ENCODE data around the gene TIMM8B. TPM values are rescaled to one million over a fixed set of nuclear protein-coding genes. Genes with fewer than 3 reads are reported as not detected.

The TIMM8B gene
- total and polyA plus RNA-seq, 9 of the 15 experiments (the other 6 are each of a cell fraction or from before 2014, with no cell fraction given), result 95.8 to 338 (median 145) TPM

DNA sequence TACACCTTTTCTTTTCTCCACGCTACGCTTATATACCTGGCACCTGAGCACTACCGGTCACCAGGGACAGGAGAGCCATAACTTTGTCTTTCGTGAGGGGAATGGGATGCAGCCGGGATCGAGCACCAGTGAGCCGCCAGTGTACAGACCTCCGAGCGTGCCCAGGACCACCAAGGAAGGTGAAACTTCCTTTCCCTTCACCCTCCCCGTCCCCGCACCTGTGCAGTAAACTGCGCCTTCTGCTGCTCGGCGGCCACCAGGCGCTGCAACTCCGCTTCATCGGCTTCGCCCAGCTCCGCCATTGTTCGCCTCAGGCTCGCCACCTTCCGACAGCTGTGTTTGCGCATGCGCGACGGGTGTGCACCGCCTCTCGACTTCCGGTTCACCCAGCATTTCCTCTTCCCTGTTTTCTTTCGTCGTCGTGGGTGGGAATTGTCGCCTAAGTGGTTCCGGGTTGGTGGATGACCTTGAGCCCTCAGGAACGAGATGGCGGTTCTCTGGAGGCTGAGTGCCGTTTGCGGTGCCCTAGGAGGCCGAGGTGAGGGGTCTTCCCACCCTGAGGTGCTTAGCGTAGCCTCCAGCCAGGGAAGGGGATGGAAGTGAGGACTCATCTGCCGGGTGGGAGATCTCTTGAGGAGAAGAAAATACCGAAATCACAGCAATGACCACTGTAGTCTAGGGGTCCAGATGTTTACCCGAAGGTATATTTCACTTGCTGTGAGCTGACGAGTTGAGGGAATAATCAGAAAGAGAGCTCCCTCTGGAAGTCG, at the start of gene TIMM8B, which contains the start of gene SDHD (continued):
- TF ChIP-seq STAT6 (CRISPR knock-in tag; IDR thresholded peaks at IDR 0.05), result no peak
- TF ChIP-seq, protein P1, sequence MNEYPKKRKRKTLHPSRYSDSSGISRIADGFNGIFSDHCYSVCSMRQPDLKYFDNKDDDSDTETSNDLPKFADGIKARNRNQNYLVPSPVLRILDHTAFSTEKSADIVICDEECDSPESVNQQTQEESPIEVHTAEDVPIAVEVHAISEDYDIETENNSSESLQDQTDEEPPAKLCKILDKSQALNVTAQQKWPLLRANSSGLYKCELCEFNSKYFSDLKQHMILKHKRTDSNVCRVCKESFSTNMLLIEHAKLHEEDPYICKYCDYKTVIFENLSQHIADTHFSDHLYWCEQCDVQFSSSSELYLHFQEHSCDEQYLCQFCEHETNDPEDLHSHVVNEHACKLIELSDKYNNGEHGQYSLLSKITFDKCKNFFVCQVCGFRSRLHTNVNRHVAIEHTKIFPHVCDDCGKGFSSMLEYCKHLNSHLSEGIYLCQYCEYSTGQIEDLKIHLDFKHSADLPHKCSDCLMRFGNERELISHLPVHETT (CRISPR knock-in tag; conservative IDR thresholded peaks at IDR 0.05 in 1 of 2, IDR thresholded peaks at IDR 0.05 in 1 of 2), result peak in 1 of 2 experiments; percentile 65; a peak in 2 of 4 replicates
- peak; percentile 66; the same call in 1 of the 2 replicates for TF ChIP-seq KAT8 (IDR thresholded peaks at IDR 0.05; ENCODE audit: low read depth)
- peak in 1 of 2 experiments; percentile 60; a peak in 2 of 4 replicates for TF ChIP-seq HDAC1 (IDR thresholded peaks at IDR 0.05)
- TF ChIP-seq SMC3 (conservative IDR thresholded peaks at IDR 0.05; ENCODE audit: insufficient read depth, low read depth, low read length), result 0 out of 2 replicates have a peak, but pooled peaks have one; percentile 6
- TF ChIP-seq POLR2G (IDR thresholded peaks at IDR 0.05; ENCODE audit: low read depth, low read length), result peak; percentile 97
- 0 out of 2 replicates have a peak, but pooled peaks have one; percentile 14 for TF ChIP-seq ZNF175 (CRISPR knock-in tag; IDR thresholded peaks at IDR 0.05; ENCODE audit: low read depth)
- peak; percentile 29; the same call in 1 of the 2 replicates for TF ChIP-seq CBFB (CRISPR knock-in tag; IDR thresholded peaks at IDR 0.05)
- TF ChIP-seq ETV1 (tag; conservative IDR thresholded peaks at IDR 0.05; ENCODE audit: low read depth), result peak; percentile 49; the same call in 1 of the 2 replicates
- TF ChIP-seq HNRNPH1 (optimal IDR thresholded peaks at IDR 0.05; ENCODE audit: low read depth, low read length), result no peak
- TF ChIP-seq EP300 (IDR thresholded peaks at IDR 0.05; ENCODE audit: low read length), result peak; percentile 6; the same call in 1 of the 2 replicates
- TF ChIP-seq THAP12 (CRISPR knock-in tag; IDR thresholded peaks at IDR 0.05), result 0 out of 2 replicates have a peak, but pooled peaks have one; percentile 37
- peak; percentile 71 for TF ChIP-seq PKNOX1 (IDR thresholded peaks at IDR 0.05)
- TF ChIP-seq KDM5B (IDR thresholded peaks at IDR 0.05; ENCODE audit: insufficient replicate concordance, low read depth, low read length), result peak; percentile 87
- TF ChIP-seq TAF1 (IDR thresholded peaks at IDR 0.05; ENCODE audit: control insufficient read depth, extremely low read depth, insufficient read depth, low read length, severe bottlenecking), result peak; percentile 94
- peak; percentile 82 for TF ChIP-seq SIN3B (IDR thresholded peaks at IDR 0.05; ENCODE audit: low read depth)
- peak; percentile 89 for TF ChIP-seq TAF7 (tag; IDR thresholded peaks at IDR 0.05)
- TF ChIP-seq SP2 (IDR thresholded peaks at IDR 0.05; ENCODE audit: extremely low read depth, low read depth, low read length, poor library complexity, severe bottlenecking), result peak; percentile 38
